ENCODE data around the gene FER. TPM values are rescaled to one million over a fixed set of nuclear protein-coding genes. Genes with fewer than 3 reads are reported as not detected.

The FER gene
- total RNA-seq, 2 experiments from 2014 or later = 9.4 to 10.0 TPM

- ChIA-PET POLR2A (interaction anchor here (0.5 to 0.7 kb wide), 3 partner anchors 26 to 179 kb away, joined by 3 to 7 read pairs (median 4); no protein-coding TSS in a partner anchor), CTCF (ENCODE audit: unreplicated experiment) (no interaction called here)
- TF ChIP-seq CTCF (conservative IDR thresholded peaks at IDR 0.05; ENCODE audit: low read length) = no peak
- TF ChIP-seq EZH2phosphoT487 (IDR thresholded peaks at IDR 0.05; ENCODE audit: borderline replicate concordance, low read depth, low read length) = no peak
- no TSS peak for BruUV-seq (replicated peaks)
- Histone ChIP-seq H3K4me3 (ENCODE audit: low read depth, low read length, poor library complexity, severe bottlenecking) (no peak overlapping the region), H3K4me2 (ENCODE audit: low read length) (no peak overlapping the region), H4K20me1 (ENCODE audit: insufficient read depth, low read length) (no peaks in the 10 kb centered on the region), H3K9me3 (ENCODE audit: low read length) (no peaks in the 10 kb centered on the region), H3K27ac (ENCODE audit: low read depth, low read length, poor library complexity, severe bottlenecking) (no peak overlapping the region), H2AFZ (ENCODE audit: low read length) (no peak overlapping the region), H3K36me3 (ENCODE audit: insufficient read depth, low read length) (no peaks in the 10 kb centered on the region), H3K79me2 (ENCODE audit: insufficient read depth, low read depth, low read length) (no peaks in the 10 kb centered on the region), H3K9me2 (ENCODE audit: insufficient read depth, low read length) (no peaks in the 10 kb centered on the region), H3K4me1 (ENCODE audit: insufficient read depth, low read length, poor library complexity, severe bottlenecking) (no peaks in the 10 kb centered on the region)
- intact Hi-C loops (cut with micrococcal nuclease; ENCODE audit: unreplicated experiment) = no loop called here
- no peak for DNase-seq (ENCODE audit: low spot score)
These were observed 286.6 kb downstream of the FER start for GRCh38 chr5:109034306-109034705.

- Histone ChIP-seq H3K79me2 (ENCODE audit: insufficient read depth, low read depth, low read length) (no peaks in the 10 kb centered on the region), H3K4me1 (ENCODE audit: insufficient read depth, low read length, poor library complexity, severe bottlenecking) (no peaks in the 10 kb centered on the region), H3K9me3 (ENCODE audit: low read length) (no peaks in the 10 kb centered on the region), H3K9me2 (ENCODE audit: insufficient read depth, low read length) (no peaks in the 10 kb centered on the region), H4K20me1 (ENCODE audit: insufficient read depth, low read length) (no peaks in the 10 kb centered on the region), H3K36me3 (ENCODE audit: insufficient read depth, low read length) (no peaks in the 10 kb centered on the region), H3K4me3 (ENCODE audit: low read depth, low read length, poor library complexity, severe bottlenecking) (no peak overlapping the region), H2AFZ (ENCODE audit: low read length) (no peak overlapping the region), H3K27ac (ENCODE audit: low read depth, low read length, poor library complexity, severe bottlenecking) (no peak overlapping the region), H3K4me2 (ENCODE audit: low read length) (no peak overlapping the region)
- ChIA-PET POLR2A (no interaction called here), CTCF (ENCODE audit: unreplicated experiment) (no interaction called here)
- TF ChIP-seq CTCF (conservative IDR thresholded peaks at IDR 0.05; ENCODE audit: low read length) (no peak), EZH2phosphoT487 (IDR thresholded peaks at IDR 0.05; ENCODE audit: borderline replicate concordance, low read depth, low read length) (no peak)
- BruUV-seq (replicated peaks) = no TSS peak
- intact Hi-C loops (cut with micrococcal nuclease; ENCODE audit: unreplicated experiment) = no loop called here
- DNase-seq (ENCODE audit: low spot score) = no peak
These were observed 287.7 kb downstream of the FER start for GRCh38 chr5:109035436-109035835.

- intact Hi-C loops (cut with micrococcal nuclease; ENCODE audit: unreplicated experiment) = no loop called here
- ChIA-PET CTCF (ENCODE audit: unreplicated experiment) (no interaction called here), POLR2A (interaction anchor here (0.6 to 0.7 kb wide), 2 partner anchors 67 to 1733 kb away, joined by 3 to 6 read pairs; no protein-coding TSS in a partner anchor)
- peaks cover 9% of the 10 kb centered on the region for H3K4me1 ChIP-seq (ENCODE audit: insufficient read depth, low read length, poor library complexity, severe bottlenecking)
- no peaks in the 10 kb centered on the region for H3K9me2 ChIP-seq (ENCODE audit: insufficient read depth, low read length)
- no peak overlapping the region for H3K4me2 ChIP-seq (ENCODE audit: low read length)
- H3K36me3 ChIP-seq (ENCODE audit: insufficient read depth, low read length) = no peaks in the 10 kb centered on the region
- DNase-seq (ENCODE audit: low spot score) = no peak
- H3K9me3 ChIP-seq (ENCODE audit: low read length) = no peaks in the 10 kb centered on the region
- H4K20me1 ChIP-seq (ENCODE audit: insufficient read depth, low read length) = no peaks in the 10 kb centered on the region
- no peak for TF ChIP-seq EZH2phosphoT487 (IDR thresholded peaks at IDR 0.05; ENCODE audit: borderline replicate concordance, low read depth, low read length)
- no peak for TF ChIP-seq CTCF (conservative IDR thresholded peaks at IDR 0.05; ENCODE audit: low read length)
- no TSS peak for BruUV-seq (replicated peaks)
- H3K79me2 ChIP-seq (ENCODE audit: insufficient read depth, low read depth, low read length) = no peaks in the 10 kb centered on the region
- no peak overlapping the region for H3K4me3 ChIP-seq (ENCODE audit: low read depth, low read length, poor library complexity, severe bottlenecking)
- no peak overlapping the region for H3K27ac ChIP-seq (ENCODE audit: low read depth, low read length, poor library complexity, severe bottlenecking)
- no peak overlapping the region for H2AFZ ChIP-seq (ENCODE audit: low read length)
These were observed 290.6 kb downstream of the FER start for GRCh38 chr5:109038209-109038840.

Measured in OCI-LY7 (cell line).